NT2/D1 (cell line): ENCODE measurements around the gene RFX3.

ENCODE experiments used
- YY1 ChIP-seq: IDR thresholded peaks from 2 replicates; pipeline ENCODE4 v1.6.1; 2011; ENCODE audit not compliant: insufficient read length, insufficient read depth
- ZNF274 ChIP-seq: IDR thresholded peaks from 2 replicates; pipeline ENCODE4 v1.6.1; 2011; ENCODE audit warnings: mild to moderate bottlenecking, low read depth, low read length

DNA sequence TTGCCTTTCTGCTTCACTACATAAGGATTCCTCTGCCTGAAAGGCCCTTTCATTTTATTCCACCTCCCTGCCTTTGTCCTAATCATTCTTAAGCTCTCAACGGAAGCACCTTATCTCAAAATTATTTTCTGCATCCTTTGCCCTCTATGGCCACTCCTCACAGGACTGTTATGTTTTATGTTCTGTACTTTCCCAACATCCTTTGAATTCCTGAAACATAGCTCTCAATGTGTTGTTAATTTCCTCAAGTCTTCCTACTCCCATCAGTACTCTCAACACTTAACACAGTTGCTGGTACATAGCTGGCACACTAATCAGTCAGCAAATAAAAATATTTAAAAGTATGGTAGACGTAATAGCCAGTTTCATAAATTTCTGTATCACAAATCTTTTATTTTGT is 193.0 kb downstream of the RFX3 start:
- TF ChIP-seq YY1, result no peak
- no peak for TF ChIP-seq ZNF274
